Stimulated activated CD8-positive, alpha-beta memory T cell treated with anti-CD3 and anti-CD28 coated beads, Interleukin-15, amount 100 ng/mL, for 48 hours (primary cell): ENCODE data around the gene LTB4R.
"Not testable (repeated sequence)": the region's sequence is repeated elsewhere in the genome, so short reads cannot be mapped to it uniquely, and the experiment has no call there.

Experiments
- DNase-seq, 2 donors: peaks; one replicate each; pipeline ENCODE4 v3.0.0-alpha.2; 2020; ENCODE audit warnings: low read depth in 2 of 2

LTB4R gene

GRCh38 chr14:24343795-24344660 lies 32.7 kb downstream of the LTB4R start:
- no peak for DNase-seq

DNA sequence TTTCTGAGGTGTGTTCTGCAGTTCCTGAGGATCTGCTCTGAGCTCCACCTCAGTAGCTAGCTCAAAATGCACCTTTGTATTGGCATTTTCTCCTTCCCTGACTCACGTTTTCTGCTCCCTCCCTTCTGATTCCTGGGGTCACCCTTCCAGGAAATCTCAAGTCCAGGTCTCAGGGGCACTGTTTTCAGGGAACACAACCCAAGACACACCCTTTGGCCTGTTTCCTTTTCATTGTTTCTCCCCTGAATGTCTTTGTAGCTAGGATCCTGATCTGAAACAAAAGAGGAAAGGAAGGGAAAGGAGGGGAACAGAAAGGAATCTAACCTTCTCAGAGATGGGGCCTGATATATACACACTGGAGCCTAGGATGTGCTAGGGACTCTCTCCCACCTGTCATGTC lies 35.8 kb downstream of the LTB4R start:
- DNase-seq = no peak

DNA sequence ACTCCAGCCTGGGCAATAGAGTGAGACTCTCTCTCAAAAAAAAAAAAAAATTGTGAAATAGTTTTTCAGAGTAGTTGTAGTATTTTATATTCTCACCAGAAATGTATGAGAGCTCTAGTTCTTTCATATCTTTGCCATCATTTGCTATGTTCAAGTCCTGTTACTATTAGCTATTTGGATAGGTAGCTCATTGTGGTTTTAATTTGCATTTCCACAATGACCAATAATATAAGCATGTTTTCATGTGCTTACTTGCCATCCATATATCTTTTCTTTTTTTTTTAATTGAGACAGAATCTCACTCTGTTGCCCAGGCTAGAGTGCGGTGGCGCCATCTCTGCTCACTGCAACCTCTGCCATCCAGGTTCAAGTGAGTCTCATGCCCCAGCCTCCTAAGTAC lies 36.9 kb downstream of the LTB4R start:
- DNase-seq = no peak

DNA sequence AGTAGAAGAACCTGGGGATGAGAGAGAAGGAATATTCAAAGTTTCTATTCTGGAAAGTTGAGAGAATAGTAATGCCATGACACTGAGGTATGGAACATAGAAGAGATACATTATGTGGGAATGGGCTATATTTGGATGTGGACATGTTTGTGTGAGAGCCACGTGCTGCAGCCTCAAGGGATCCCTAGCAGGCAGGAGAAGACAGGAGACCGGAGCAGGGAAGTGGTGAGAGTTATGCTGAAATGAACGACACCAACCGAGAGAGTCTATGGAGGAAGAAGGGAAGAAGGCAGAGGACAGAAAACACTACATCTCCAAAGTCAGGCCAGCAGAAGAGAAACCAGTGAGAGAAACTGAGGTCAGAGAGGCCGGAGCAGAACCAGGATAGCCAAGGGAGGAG lies 38.4 kb downstream of the LTB4R start:
- no peak for DNase-seq

- DNase-seq = no peak
Observed at GRCh38 chr14:24351517-24351916, 40.2 kb downstream of the LTB4R start.

- no peak for DNase-seq
Observed at GRCh38 chr14:24353559-24354481, 42.5 kb downstream of the LTB4R start.

DNA sequence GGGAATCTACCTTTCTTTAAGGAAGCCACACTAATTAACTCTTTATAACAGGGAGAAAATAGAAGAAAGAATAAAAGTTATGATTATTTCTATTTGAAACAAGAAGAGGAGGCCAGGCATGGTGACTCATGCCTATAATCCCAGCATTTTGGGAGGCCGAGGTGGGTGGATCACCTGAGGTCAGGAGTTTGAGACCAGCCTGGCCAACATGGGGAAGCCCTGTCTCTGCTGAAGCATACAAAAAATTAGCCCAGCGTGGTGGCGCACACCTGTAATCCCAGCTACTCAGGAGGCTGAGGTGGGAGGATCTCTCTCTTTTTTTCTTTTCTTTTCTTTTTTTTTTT lies 43.2 kb downstream of the LTB4R start:
- not testable (repeated sequence) for DNase-seq

GRCh38 chr14:24355009-24355408 lies 43.7 kb downstream of the LTB4R start:
- no peak for DNase-seq

DNA sequence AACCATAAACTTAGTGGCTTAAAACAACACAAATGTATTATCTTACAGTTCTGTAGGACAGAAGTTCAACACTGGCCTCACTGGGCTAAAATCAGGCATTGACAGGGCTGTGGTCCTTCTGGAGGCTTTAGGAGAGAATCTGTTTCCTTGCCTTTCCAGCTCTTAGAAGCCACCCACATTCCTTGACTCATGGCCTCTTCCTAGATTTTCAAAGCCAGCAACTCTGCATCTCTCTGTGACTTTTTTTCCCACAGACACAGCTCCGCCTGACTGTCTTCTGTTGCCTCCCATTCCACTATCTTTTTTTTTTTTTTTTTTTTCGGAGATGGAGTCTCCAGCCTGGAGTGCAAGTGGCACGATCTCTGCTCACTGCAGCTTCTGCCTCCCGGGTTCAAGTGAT lies 44.9 kb downstream of the LTB4R start:
- no peak for DNase-seq

- no peak for DNase-seq
Observed at GRCh38 chr14:24360281-24360680, 49.0 kb downstream of the LTB4R start.

DNA sequence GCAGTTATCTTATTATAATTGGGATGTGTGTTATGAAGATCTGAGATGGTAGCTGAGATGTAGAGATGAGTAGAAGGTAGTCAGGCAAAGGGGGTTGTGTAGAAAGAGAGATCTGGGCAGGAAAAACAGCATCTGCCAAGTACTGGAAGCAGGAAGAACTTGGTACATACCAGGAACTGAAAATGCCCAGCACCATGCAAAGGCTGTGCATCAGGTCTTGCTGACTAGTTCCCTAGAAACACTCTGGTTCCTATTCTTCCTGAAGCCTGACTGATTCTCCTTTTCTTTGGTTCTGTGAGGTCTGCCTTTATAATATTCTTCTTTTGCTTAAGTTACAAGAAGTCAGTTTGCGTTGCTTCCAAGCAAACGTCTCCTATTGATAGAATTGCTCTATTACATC lies 50.0 kb downstream of the LTB4R start:
- no peak for DNase-seq

GRCh38 chr14:24362241-24362960 lies 51.1 kb downstream of the LTB4R start:
- DNase-seq = no peak

GRCh38 chr14:24363401-24363800 lies 52.1 kb downstream of the LTB4R start:
- no peak for DNase-seq

GRCh38 chr14:24364841-24365240 lies 53.5 kb downstream of the LTB4R start:
- no peak for DNase-seq

GRCh38 chr14:24365600-24366412 lies 54.5 kb downstream of the LTB4R start:
- peak; percentile 63 to 68 for DNase-seq

DNA sequence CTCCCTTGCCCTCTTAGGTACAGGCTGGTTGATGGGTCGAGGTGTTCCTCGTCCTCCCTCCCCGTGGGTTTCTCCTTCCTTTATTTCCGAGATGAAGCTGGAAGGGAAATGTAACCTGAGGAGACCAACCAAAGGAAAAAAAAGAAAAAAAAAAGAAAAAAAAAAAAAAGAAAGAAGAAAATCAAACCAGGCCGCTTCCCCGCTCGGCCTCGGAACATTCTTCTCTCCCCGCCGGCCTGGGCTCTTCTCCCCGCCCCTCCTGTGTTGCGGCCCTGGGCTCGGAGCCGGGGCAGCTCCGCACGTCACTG lies 55.1 kb downstream of the LTB4R start:
- no peak for DNase-seq

DNA sequence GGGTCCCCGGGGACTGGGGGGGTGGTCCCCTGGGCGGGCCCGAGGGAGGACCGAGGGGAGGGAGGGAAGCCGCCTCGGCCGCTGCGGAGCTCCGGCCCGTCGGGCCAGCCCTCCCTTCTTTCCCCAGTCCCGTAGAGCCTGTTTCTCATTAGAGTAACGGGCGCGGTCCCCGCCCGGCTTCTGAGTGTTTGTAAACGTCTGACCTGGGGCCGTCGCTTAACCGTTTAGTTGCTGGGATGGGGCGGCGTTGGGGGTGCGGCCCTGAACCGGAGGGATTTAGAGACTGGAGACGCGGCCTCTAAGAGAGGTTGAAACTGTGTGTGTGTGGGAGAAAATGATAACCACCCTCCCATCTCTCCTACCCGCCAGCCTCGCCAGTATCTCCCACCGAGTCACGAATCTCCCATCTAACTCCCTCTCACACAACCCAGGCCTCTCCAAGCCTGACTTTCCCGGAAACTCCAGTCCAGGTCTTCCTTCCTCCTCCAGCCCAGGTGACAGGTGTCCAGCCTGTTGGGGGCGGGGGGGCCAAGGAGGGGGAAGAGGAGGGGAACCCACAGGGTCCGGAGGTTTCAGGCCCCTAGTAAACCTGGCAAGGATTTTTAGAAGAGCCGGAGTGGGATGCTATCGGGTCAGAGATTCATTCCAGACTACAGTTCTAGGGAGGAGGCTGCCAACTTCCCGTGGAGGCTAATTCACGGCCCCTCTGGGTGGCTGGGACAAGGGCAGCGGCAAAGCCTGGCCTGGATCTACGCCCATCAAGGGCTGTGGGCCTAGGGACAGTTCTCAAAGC lies 55.6 kb downstream of the LTB4R start:
- DNase-seq = peak in 1 of 2 donors; percentile 5
